Measurements from ENCODE around the gene C1QTNF9B.
A peak's percentile ranks its signal among the peaks of the same experiment; 100 is the strongest.

DNA sequence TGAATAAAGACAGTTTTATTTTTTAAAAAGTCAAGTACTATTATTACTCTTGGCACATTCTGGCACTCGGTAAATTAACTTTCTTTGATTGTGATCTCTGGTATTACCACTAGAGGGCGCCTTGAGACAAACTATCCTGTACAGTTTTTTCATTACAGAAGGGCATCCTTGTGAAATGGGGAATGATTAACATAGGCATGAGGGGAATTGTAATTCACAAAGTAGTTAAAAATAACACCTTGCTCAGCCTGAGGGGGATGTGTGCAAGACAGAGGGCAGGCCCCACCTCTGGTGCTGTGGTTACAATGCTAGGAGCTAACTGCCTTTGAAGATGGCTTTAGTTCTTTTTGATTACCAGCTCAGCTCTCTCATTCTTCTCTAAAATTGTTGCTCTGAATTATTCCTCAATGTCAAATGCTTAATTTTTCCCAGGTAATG is 24.2 kb upstream of the C1QTNF9B start:
- TF ChIP-seq, protein P1, sequence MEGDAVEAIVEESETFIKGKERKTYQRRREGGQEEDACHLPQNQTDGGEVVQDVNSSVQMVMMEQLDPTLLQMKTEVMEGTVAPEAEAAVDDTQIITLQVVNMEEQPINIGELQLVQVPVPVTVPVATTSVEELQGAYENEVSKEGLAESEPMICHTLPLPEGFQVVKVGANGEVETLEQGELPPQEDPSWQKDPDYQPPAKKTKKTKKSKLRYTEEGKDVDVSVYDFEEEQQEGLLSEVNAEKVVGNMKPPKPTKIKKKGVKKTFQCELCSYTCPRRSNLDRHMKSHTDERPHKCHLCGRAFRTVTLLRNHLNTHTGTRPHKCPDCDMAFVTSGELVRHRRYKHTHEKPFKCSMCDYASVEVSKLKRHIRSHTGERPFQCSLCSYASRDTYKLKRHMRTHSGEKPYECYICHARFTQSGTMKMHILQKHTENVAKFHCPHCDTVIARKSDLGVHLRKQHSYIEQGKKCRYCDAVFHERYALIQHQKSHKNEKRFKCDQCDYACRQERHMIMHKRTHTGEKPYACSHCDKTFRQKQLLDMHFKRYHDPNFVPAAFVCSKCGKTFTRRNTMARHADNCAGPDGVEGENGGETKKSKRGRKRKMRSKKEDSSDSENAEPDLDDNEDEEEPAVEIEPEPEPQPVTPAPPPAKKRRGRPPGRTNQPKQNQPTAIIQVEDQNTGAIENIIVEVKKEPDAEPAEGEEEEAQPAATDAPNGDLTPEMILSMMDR (IDR thresholded peaks at IDR 0.05; ENCODE audit: low read depth, low read length) = peak; percentile 98
- TF ChIP-seq EZH2phosphoT487 (IDR thresholded peaks at IDR 0.05; ENCODE audit: low read depth) = no peak

Measured in OCI-LY3 (cell line).